ENCODE results near the gene EVA1C.

DNA sequence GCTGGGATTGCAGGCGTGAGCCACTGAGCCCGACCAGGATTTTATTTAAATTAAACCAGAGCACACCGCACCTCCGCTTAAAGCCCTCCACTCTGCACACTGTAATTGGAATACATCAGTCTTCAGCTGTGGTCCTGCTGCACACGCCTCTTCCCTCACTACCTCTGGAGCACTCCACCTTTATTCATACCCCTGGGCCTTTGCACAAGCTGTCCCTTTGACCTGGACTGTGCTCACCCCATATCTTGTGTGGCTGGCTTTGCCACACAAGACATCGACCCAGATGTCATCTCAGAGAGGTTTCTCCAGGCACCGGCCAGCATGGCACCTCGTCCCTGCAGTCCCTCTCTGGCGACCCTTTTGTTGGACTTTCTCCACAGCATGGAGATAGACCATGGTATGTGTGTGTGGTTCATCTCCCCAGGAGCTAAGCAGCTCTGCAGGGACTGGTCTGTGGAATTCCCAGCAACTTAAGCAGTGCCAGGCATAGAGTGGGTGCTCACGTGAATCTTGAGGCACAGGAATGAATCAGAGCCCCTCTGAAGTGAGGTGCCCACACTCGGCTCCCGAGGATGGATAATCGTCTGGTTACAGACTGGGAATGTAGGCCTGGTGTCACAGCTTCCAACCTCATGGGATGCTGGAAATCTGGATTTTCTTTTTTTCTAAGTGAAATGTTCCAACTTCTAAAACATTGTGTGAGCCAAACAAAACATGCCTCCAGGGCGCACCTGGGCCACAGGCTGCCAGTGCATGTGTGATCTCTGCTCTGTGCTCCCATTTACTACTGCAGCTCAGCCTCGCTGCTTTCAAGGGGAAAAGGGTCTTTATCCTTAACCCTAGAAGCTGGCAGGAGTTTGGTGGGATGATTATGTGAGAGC is 61.9 kb downstream of the EVA1C start:
- TF ChIP-seq CTCF (conservative IDR thresholded peaks at IDR 0.05 in 1 of 2, IDR thresholded peaks at IDR 0.05 in 1 of 2; ENCODE audit: low read depth in 1 of 2, low read length in 2 of 2): no peak
- TF ChIP-seq EZH2 (IDR thresholded peaks at IDR 0.05; ENCODE audit: low read length, missing control alignments): no peak
